Measurements from ENCODE around the gene KRTAP12-1. TPM values are rescaled to one million over a fixed set of nuclear protein-coding genes. Genes with fewer than 3 reads are reported as not detected.

Gene KRTAP12-1
- total and polyA plus RNA-seq, 8 donors: 2.0 TPM; not detected in 7

- Histone ChIP-seq H3K4me1 (no peaks in the 10 kb centered on the region), H3K4me3 (no peak overlapping the region), H3K9me3 (peaks cover 5 to 45% (median 33%) of the 10 kb centered on the region in 4 donors), H3K27ac (no peak overlapping the region), H3K36me3 (no peaks in the 10 kb centered on the region), H3K27me3 (peaks cover 0 to 15% (median 9%) of the 10 kb centered on the region in 3 donors)
- TF ChIP-seq CTCF (IDR thresholded peaks at IDR 0.05) (no peak), POLR2AphosphoS5 (IDR thresholded peaks at IDR 0.05) (no peak), EP300 (IDR thresholded peaks at IDR 0.05) (no peak), POLR2A (IDR thresholded peaks at IDR 0.05) (no peak)
- WGBS, 5 donors: 93 to 100% (median 95%) methylated on average over 1 of the region's 1 CpG
- no peak for DNase-seq
- intact Hi-C loops (cut with DNase I; ENCODE audit: low total_unique reads): no loop called here
Observed at GRCh38 chr21:44671911-44672310, 10.1 kb downstream of the KRTAP12-1 start.

GRCh38 chr21:44670642-44671432, 11.1 kb downstream of the KRTAP12-1 start:
- H3K27ac ChIP-seq: no peak overlapping the region
- no peak for TF ChIP-seq EP300 (IDR thresholded peaks at IDR 0.05)
- no peak for TF ChIP-seq CTCF (IDR thresholded peaks at IDR 0.05)
- no peak for TF ChIP-seq POLR2AphosphoS5 (IDR thresholded peaks at IDR 0.05)
- TF ChIP-seq POLR2A (IDR thresholded peaks at IDR 0.05): no peak
- H3K27me3 ChIP-seq: peaks cover 0 to 22% (median 12%) of the 10 kb centered on the region in 3 donors
- H3K9me3 ChIP-seq: peaks cover 5 to 45% (median 33%) of the 10 kb centered on the region in 4 donors
- no peaks in the 10 kb centered on the region for H3K4me1 ChIP-seq
- no peak overlapping the region for H3K4me3 ChIP-seq
- no peaks in the 10 kb centered on the region for H3K36me3 ChIP-seq
- 57 to 93% (median 77%) methylated on average over 2 to 3 of the region's 3 CpGs for WGBS, 5 donors
- intact Hi-C loops (cut with DNase I; ENCODE audit: low total_unique reads): no loop called here
- DNase-seq: no peak

- WGBS, 5 donors: 44 to 88% (median 71%) methylated on average over 1 of the region's 1 CpG
- Histone ChIP-seq H3K27ac (no peak overlapping the region), H3K9me3 (peaks cover 5 to 38% (median 28%) of the 10 kb centered on the region in 4 donors), H3K4me1 (no peaks in the 10 kb centered on the region), H3K36me3 (no peaks in the 10 kb centered on the region), H3K27me3 (peaks cover 0 to 24% (median 12%) of the 10 kb centered on the region in 3 donors), H3K4me3 (no peak overlapping the region)
- TF ChIP-seq POLR2AphosphoS5 (IDR thresholded peaks at IDR 0.05) (no peak), EP300 (IDR thresholded peaks at IDR 0.05) (no peak), CTCF (IDR thresholded peaks at IDR 0.05) (no peak), POLR2A (IDR thresholded peaks at IDR 0.05) (no peak)
- intact Hi-C loops (cut with DNase I; ENCODE audit: low total_unique reads): no loop called here
- DNase-seq: no peak
Observed at GRCh38 chr21:44667612-44668011, 14.4 kb downstream of the KRTAP12-1 start.

GRCh38 chr21:44666401-44667320, 15.3 kb downstream of the KRTAP12-1 start, which contains the start of gene KRTAP12-2:
Gene KRTAP12-2, minus strand, starts transcription at chr21:44666927. Its CDS starts 41 bp downstream, at chr21:44666886.
- 34 to 73% (median 66%) methylated on average over 4 to 19 of the region's 19 CpGs for WGBS, 5 donors
- Histone ChIP-seq H3K27me3 (peaks cover 0 to 24% (median 12%) of the 10 kb centered on the region in 3 donors), H3K9me3 (peaks cover 5 to 28% (median 19%) of the 10 kb centered on the region in 4 donors), H3K36me3 (no peaks in the 10 kb centered on the region), H3K4me3 (no peak within 1 kb of the TSS), H3K27ac (no peak within 1 kb of the TSS), H3K4me1 (no peaks in the 10 kb centered on the region)
- no peak for DNase-seq
- intact Hi-C loops (cut with DNase I; ENCODE audit: low total_unique reads): no loop called here
- TF ChIP-seq POLR2AphosphoS5 (IDR thresholded peaks at IDR 0.05): no peak
- no peak for TF ChIP-seq POLR2A (IDR thresholded peaks at IDR 0.05)
- TF ChIP-seq EP300 (IDR thresholded peaks at IDR 0.05): no peak
- no peak for TF ChIP-seq CTCF (IDR thresholded peaks at IDR 0.05)

Data from stomach (tissue), 9 donors.